AG10803 (cell line): ENCODE measurements around the gene CDCA4.

Experiments
- DNase-seq: peaks from one replicate; pipeline ENCODE4 v3.0.0; 2010; ENCODE audit warnings: low read depth
- H3K4me3 ChIP-seq: 2 replicates; pipeline ENCODE4 v1.5.1; 2011; ENCODE audit warnings: mild to moderate bottlenecking, low read length, control low read depth
- CTCF ChIP-seq: conservative IDR thresholded peaks from 2 replicates; pipeline ENCODE4 v1.5.1; 2011; ENCODE audit warnings: mild to moderate bottlenecking, low read length, control low read depth, inconsistent platforms

CDCA4 gene

GRCh38 chr14:105010891-105011291, 10.0 kb downstream of the CDCA4 start:
- no peak overlapping the region for H3K4me3 ChIP-seq
- no peak for DNase-seq
- no peak for TF ChIP-seq CTCF

GRCh38 chr14:105010106-105010505, 10.8 kb downstream of the CDCA4 start:
- no peak for DNase-seq
- no peak overlapping the region for H3K4me3 ChIP-seq
- no peak for TF ChIP-seq CTCF

GRCh38 chr14:105007593-105008264, 13.2 kb downstream of the CDCA4 start:
- no peak for TF ChIP-seq CTCF
- no peak for DNase-seq
- H3K4me3 ChIP-seq: no peak overlapping the region

- no peak overlapping the region for H3K4me3 ChIP-seq
- no peak for DNase-seq
- no peak for TF ChIP-seq CTCF
Measured at GRCh38 chr14:105006831-105007592, 13.9 kb downstream of the CDCA4 start.

- no peak for DNase-seq
- TF ChIP-seq CTCF: no peak
- H3K4me3 ChIP-seq: no peak overlapping the region
Measured at GRCh38 chr14:105005929-105006830, 14.7 kb downstream of the CDCA4 start.

- no peak overlapping the region for H3K4me3 ChIP-seq
- no peak for TF ChIP-seq CTCF
- DNase-seq: no peak
Measured at GRCh38 chr14:105005329-105005928, 15.5 kb downstream of the CDCA4 start.
